Fibroblast of skin of back (primary cell): ENCODE data around the gene DBF4B. TPM values are rescaled to one million over a fixed set of nuclear protein-coding genes. Genes with fewer than 3 reads are reported as not detected.
"Not testable (repeated sequence)": the region's sequence is repeated elsewhere in the genome, so short reads cannot be mapped to it uniquely, and the experiment has no call there.

Source experiments
- DNase-seq: peaks from one replicate; pipeline ENCODE4 v3.0.0-alpha.2; 2013
- polyA plus RNA-seq, 2 experiments: library from polyadenylated mRNA; unstranded; fragments of 120-200 nt; gene quantifications; one replicate each; pipeline ENCODE4 v1.2.1, GENCODE V29; 2013; ENCODE audit not compliant: insufficient read length in 2 of 2

Gene DBF4B, protein sequence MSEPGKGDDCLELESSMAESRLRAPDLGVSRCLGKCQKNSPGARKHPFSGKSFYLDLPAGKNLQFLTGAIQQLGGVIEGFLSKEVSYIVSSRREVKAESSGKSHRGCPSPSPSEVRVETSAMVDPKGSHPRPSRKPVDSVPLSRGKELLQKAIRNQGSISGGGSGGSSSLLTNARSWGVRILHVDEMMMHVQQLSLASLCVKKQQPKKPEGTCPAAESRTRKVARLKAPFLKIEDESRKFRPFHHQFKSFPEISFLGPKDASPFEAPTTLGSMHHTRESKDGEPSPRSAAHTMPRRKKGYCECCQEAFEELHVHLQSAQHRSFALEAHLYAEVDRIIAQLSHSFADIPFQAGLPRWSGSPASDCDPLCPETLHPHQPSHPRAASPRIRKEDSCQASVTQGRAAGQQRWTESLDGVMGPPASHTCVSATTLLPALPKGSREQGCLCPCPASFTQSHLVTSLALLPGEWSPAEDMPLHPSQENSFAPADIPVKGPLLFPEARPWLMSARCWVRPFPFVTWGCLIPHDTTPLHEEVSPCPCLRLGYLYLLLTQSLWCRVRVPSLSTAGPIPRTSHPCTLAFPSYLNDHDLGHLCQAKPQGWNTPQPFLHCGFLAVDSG
- 19.5 TPM for polyA plus RNA-seq (2013, experiment 1 of 2; ENCODE audit: insufficient read length)
- 3.2 TPM for polyA plus RNA-seq (2013, experiment 2 of 2; ENCODE audit: insufficient read length)

- DNase-seq, result peak; percentile 95
Observed at GRCh38 chr17:44708401-44709263, at the start of gene DBF4B. Gene DBF4B (plus strand): TSS chr17:44708665. CDS start chr17:44708821, 156 bp downstream.

- no peak for DNase-seq
Observed at GRCh38 chr17:44661835-44662234, 46.6 kb upstream of the DBF4B start.

- DNase-seq, result no peak
Observed at GRCh38 chr17:44663095-44663494, 45.4 kb upstream of the DBF4B start.

- DNase-seq, result no peak
Observed at GRCh38 chr17:44664867-44665266, 43.6 kb upstream of the DBF4B start.

DNA sequence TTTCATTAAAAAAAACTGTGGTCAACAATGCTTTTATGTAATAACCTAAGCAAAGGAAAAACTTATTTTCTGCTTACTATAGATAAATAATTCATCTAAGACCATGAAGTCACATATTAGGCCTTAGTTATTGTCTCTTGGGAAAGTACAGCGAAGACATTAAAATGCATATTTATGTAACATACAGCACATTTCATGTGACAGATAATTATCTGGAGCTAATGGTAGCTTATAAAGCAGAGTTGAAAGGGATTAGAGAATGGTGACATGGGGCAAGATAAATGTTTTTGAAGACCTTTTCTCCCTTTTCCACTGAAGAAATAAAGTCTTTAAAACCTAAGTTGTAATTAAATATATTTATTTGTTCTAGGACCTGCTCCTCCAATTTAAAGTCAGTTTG, 42.5 kb upstream of the DBF4B start:
- DNase-seq, result no peak

- peak; percentile 54 for DNase-seq
Observed at GRCh38 chr17:44672479-44673093, 35.9 kb upstream of the DBF4B start.

DNA sequence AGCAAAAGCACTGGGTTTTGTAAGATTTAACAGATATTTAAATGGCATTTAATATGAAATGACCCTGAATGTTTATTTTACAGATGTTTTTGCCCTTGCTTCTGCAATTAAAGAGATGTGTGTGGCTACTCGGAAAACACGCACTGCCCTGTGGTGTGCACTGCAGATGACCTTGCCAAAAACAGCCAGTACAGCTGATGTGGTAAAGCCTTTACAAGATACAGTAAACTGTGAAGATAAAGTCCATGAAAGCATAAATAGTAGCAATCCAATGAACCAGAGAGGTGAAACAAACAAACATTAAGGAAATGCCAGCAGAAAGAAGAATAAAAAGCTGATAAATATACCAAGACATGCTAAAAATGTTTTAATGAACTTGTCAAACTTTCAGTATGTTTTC, 34.6 kb upstream of the DBF4B start:
- DNase-seq, result no peak

DNA sequence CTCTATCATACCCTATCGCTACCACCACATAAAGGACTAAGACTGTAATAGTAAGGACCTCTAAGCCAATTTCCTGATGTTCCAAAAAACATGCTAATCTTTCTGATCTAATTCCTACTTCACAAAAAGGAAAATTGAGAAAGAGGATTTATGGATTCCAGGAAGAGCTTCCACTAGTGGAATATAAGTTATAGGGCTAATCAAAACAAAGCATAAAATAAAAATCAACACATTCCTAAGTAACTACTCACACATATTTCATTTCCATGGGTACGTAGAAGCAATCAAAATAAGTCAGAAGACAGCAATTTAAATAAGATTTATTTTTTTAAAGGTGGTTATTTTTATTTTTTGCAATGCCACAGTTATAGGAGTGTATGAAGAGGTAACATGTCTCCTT, 31.3 kb upstream of the DBF4B start:
- DNase-seq, result peak; percentile 67

DNA sequence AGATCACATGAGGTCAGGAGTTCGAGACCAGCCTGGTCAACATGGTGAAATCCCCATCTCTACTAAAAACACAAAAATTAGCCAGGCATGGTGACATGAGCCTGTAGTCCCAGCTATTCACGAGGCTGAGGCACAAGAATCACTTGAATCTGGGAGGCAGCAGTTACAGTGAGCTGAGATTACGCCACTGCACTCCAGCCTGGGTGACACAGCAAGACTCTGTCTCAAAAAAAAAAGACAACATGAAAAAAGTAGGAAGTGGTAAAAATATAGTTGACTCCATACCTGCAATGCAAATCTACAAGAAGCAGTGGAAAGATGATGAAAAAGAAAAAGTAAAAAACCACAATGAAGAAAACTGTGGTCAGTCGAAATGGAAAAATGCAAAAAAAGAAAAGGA, 25.2 kb upstream of the DBF4B start:
- not testable (repeated sequence) for DNase-seq

GRCh38 chr17:44687756-44688155, 20.7 kb upstream of the DBF4B start:
- no peak for DNase-seq

GRCh38 chr17:44688200-44688599, 20.3 kb upstream of the DBF4B start:
- DNase-seq, result no peak

- no peak for DNase-seq
Observed at GRCh38 chr17:44688675-44689476, 19.6 kb upstream of the DBF4B start.

GRCh38 chr17:44689477-44690217, 18.8 kb upstream of the DBF4B start, which contains the start of gene CCDC43:
Gene CCDC43 (minus strand): TSS chr17:44689776. CDS start chr17:44689753, 23 bp downstream.
- DNase-seq, result peak; percentile 91

GRCh38 chr17:44690746-44691306, 17.6 kb upstream of the DBF4B start:
- DNase-seq, result not testable (repeated sequence)

- no peak for DNase-seq
Observed at GRCh38 chr17:44693609-44694008, 14.9 kb upstream of the DBF4B start.

- not testable (repeated sequence) for DNase-seq
Observed at GRCh38 chr17:44700288-44700687, 8.2 kb upstream of the DBF4B start.

DNA sequence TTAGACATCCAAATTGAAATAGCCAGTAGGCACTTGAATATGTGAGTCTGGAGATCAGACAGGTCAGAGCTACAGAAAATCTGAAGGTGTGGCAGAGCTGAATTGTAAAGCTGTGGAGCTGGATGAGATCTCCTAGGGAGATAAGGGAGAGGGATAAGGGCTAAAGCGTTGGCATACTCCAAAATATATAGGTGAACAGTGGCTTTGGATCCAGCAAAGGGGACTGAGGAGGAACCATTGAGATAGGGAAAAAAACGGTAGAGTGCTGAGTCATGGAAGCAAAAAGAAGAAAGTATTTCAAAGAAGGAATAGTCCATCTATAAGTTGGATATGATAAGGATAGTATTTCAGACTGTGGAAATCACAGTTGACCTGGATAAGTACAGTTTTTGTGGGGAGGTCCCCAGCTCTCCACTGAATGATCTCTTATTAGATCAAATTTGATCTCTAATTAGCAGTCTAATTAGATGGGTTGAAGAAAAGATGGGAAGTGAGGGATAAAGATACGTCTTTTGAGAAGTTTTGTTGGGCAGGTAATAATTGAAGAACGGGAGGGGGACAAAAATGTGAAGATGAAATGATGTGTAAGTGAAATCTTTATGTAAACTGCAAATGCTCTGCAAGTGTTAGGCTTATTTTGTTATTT, 587 bp upstream of the DBF4B start:
- no peak for DNase-seq

GRCh38 chr17:44719444-44719843, 11.0 kb downstream of the DBF4B start:
- no peak for DNase-seq

DNA sequence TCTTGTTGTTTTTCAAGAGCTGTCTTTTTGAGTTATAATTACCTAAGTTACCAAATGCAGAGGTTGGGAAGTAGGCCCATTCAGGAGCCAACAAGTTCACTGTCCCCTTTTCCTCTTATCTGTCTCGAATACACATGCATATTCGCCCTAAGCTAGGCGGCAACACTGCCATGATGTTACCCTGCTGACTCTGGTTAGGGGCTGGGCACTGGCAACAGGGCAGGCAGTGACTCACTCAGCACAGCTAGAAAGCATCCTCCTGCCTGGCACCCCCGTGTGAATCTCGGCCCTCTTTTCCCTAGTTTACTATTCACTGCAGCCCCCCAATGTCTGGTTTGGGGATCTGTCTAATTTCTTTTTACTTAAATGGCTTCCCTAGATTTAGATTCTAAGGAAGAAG, 13.8 kb downstream of the DBF4B start:
- DNase-seq, result no peak

DNA sequence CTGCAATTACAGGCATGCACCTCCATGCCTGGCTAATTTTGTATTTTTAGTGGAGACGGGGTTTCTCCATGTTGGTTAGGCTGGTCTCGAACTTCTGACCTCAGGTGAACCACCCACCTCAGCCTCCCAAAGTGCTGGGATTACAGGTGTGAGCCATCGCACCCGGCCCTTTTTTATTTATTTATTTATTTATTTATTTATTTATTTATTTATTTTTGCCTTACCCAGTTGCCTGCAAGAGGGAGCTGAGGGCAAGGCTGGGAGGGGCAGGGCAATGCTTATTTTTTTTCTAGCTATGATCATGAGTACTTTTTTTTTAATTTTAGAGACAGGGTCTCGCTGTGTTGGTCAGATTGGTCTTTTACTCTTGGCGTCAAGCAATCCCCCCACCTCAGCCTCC, 17.7 kb downstream of the DBF4B start:
- DNase-seq, result not testable (repeated sequence)
